ENCODE measurements around the gene CDC42EP3.

CDC42EP3 gene

DNA sequence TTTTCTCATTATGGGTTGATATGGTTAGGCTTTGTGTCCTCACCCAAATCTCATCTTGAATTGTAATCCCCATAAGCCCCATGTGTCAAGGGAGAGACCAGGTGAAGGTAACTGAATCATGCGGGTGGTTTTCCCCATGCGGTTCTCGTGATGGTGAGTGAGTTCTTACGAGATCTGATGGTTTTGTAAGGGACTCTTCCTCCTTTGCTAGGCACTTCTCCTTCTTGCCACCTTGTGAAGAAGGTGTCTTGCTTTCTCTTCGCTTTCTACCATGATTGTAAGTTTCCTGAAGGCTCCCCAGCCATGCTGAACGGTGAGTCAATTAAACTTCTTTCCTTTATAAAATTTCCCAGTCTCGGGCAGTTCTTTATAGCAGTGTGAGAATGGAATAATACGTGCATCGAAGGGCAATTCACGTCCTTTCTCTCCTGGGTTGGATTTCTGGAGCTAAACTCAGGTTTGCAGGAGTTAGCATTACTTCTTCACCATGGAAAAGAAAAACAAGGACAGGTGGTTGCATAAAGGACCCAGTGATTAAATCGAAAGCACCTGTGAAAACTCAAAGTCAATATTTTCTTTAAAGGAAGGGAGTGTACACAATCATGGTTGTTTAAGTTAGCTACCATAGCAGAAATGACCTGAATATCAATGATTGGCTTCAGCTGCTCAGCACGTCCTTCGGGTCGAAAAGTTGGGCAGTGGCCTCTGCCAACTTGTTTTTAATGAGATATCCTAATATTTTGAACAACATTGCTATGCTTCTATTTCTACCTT, 54.1 kb downstream of the CDC42EP3 start:
- DNase-seq, result no peak

GRCh38 chr2:37616677-37617005, 54.8 kb downstream of the CDC42EP3 start:
- no peak for DNase-seq

- DNase-seq, result peak; percentile 45
Measured at GRCh38 chr2:37615804-37616676, 55.4 kb downstream of the CDC42EP3 start.

GRCh38 chr2:37614061-37614738, 57.2 kb downstream of the CDC42EP3 start:
- DNase-seq, result no peak

DNA sequence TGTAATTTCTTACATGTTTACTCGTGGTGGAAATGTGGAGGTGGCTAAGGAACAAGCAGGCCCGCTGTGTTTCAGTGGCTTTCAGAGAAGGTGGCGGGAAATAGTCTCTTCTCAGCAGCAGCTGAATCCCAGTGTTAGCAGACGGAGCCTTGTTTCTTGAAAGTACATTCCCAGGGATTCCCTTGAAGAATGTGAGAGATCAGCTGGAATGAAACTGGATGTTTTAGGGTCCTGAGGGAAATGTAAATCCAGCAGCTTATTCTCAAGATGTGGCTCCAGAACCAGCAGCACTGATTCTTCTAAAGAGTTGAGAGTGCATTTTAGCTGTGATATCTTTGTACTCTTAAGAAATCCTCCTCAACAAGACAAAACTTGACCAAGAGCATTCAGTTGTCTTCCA, 59.1 kb downstream of the CDC42EP3 start:
- no peak for DNase-seq

DNA sequence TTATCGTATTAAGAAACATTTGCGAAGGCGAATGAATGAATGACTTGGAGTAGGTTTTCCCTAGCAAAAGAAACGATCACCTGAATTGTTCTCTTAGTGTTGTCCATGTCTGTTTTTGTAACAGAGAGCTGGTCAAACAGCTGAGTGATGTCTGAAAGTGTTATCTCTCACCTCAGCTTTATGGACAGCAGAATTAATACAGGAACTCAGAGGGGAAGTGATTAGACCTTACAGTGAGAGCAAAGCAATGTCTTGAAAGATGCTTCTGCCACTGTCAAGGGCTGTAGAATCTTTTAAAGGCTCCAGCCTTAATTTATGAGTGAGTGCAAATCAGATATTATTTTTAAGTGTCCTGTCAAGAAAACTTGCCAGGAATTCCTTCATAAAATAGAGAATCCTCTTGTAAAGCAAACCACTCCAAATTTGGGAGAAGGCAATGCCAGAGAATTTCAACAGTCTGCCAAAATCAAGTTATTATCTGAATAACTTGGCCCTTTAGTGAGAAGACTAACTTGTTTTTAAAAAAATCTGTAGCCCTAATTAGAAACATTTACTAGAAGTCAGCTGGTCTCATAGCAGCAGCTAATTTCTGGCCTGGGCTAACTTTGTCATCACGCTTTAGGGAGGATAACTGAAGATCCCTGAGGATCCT, 60.7 kb downstream of the CDC42EP3 start:
- DNase-seq, result no peak

DNA sequence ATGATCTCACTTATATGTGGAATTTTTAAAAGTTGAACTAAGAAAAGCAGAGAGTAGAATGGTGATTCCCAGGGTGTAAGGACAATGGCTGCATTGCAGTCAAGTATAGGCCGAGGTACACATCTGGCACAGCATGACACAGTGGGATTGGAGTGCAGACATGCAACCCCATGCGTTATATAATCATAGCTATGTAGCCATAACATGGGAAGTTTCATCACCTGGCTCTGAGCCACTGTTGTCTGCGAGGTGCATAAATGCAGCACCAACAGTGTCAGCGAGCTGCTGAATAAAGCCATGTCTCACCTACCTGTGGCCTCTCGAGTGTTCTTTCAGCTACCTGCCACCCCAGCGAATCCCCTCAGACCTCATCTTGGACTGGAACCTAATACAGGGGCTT, 61.7 kb downstream of the CDC42EP3 start:
- DNase-seq, result no peak

DNA sequence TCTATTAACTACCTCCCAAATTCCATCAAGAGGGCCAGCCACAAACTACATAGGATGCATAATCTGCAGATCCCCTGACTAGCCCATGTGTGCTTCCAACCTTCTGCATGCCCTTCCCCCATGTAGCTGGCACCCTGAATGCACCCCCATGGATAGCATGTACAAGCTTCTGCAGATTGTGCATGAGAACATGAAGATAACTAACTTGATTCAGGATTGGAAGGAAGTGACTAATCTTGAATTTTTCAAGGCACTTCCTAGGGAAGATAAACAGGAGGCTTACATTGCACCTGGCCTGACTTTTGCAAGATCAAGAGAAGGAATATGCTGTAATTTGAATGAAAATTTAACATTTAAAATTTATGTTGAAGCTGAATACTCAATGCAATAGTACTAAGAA, 66.7 kb downstream of the CDC42EP3 start:
- DNase-seq, result no peak

- no peak for DNase-seq
Measured at GRCh38 chr2:37602702-37603101, 68.7 kb downstream of the CDC42EP3 start.

GRCh38 chr2:37602040-37602439, 69.4 kb downstream of the CDC42EP3 start:
- no peak for DNase-seq

DNA sequence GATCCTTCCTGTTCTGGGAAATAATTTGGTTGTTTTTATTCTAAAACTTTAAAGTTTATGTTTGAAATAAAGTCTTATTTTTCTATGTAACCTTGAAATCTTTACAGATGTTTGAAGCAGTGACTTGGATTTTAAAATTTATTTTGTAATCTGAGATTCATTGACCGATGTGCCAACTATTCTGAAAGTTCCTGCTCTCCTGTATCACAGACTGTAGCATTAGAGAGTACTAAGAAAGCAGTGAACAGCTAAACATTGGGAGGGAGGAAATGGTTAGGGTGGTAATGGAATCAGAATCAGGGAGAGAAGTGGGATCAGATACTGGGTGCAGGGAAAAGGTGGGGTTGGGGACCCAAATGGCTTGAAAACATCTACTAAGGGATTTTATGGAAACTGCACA, 69.9 kb downstream of the CDC42EP3 start:
- no peak for DNase-seq

GRCh38 chr2:37600735-37601134, 70.7 kb downstream of the CDC42EP3 start:
- DNase-seq, result no peak

- DNase-seq, result no peak
Measured at GRCh38 chr2:37599688-37600525, 71.5 kb downstream of the CDC42EP3 start.

DNA sequence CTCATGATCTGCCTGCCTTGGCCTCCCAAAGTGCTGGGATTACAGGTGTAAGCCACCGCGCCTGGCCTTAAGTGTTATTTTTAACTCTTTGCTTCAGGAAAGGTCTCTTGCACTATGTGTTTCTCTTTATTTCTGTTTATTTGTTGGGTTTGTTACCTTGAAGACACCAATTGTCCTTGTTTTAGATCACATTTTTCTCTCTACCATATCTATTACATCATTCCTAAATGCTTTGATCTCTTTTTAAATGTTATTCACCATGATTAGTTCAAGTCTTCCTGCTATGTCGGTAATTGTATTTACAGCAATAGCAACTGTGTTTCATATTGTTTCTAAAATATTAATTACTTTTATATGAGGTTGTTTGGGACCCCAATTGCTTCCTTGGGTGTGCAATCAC, 77.7 kb downstream of the CDC42EP3 start:
- no peak for DNase-seq

- no peak for DNase-seq
Measured at GRCh38 chr2:37593024-37593423, 78.4 kb downstream of the CDC42EP3 start.
